ENCODE data around the gene PAN3. TPM values are rescaled to one million over a fixed set of nuclear protein-coding genes. Genes with fewer than 3 reads are reported as not detected.

PAN3 gene
- total RNA-seq, 1 donor from 2014 or later = 33.6 TPM

GRCh38 chr13:28273919-28274318 is 135.6 kb downstream of the PAN3 start:
- no peak for TF ChIP-seq CTCF (conservative IDR thresholded peaks at IDR 0.05)

GRCh38 chr13:28282451-28282850 is 144.1 kb downstream of the PAN3 start:
- Mint-ChIP-seq H3K27ac (ENCODE audit: unreplicated experiment) (no peak overlapping the region), H3K9me3 (no peaks in the 10 kb centered on the region), H3K4me3 (no peak overlapping the region), H3K36me3 (ENCODE audit: low read depth) (peaks cover 14% of the 10 kb centered on the region), H3K4me1 (peaks cover 3% of the 10 kb centered on the region), H3K27me3 (ENCODE audit: low read depth) (no peaks in the 10 kb centered on the region)
- DNase-seq (ENCODE audit: low read depth, low spot score) = no peak
- no peak for TF ChIP-seq CTCF (conservative IDR thresholded peaks at IDR 0.05)

More at GRCh38 chr13:28273919-28274318, 135.6 kb downstream of the PAN3 start:
- Mint-ChIP-seq H3K27me3 (ENCODE audit: low read depth) (no peaks in the 10 kb centered on the region), H3K9me3 (no peaks in the 10 kb centered on the region), H3K27ac (ENCODE audit: unreplicated experiment) (no peak overlapping the region), H3K36me3 (ENCODE audit: low read depth) (peaks cover 4% of the 10 kb centered on the region), H3K4me1 (no peaks in the 10 kb centered on the region), H3K4me3 (no peak overlapping the region)
- DNase-seq (ENCODE audit: low read depth, low spot score) = no peak

- DNase-seq (ENCODE audit: low read depth, low spot score) = no peak
- H3K4me1 Mint-ChIP-seq = peaks cover 3% of the 10 kb centered on the region
- no peak for TF ChIP-seq CTCF (conservative IDR thresholded peaks at IDR 0.05)
- no peak overlapping the region for H3K27ac Mint-ChIP-seq (ENCODE audit: unreplicated experiment)
- H3K4me3 Mint-ChIP-seq = no peak overlapping the region
- H3K27me3 Mint-ChIP-seq (ENCODE audit: low read depth) = no peaks in the 10 kb centered on the region
- H3K9me3 Mint-ChIP-seq = no peaks in the 10 kb centered on the region
- peaks cover 20% of the 10 kb centered on the region for H3K36me3 Mint-ChIP-seq (ENCODE audit: low read depth)
Observed at GRCh38 chr13:28283600-28283999, 145.3 kb downstream of the PAN3 start.

GRCh38 chr13:28286263-28286662 is 147.9 kb downstream of the PAN3 start:
- no peaks in the 10 kb centered on the region for H3K9me3 Mint-ChIP-seq
- H3K36me3 Mint-ChIP-seq (ENCODE audit: low read depth) = peaks cover 22% of the 10 kb centered on the region
- no peak for DNase-seq (ENCODE audit: low read depth, low spot score)
- H3K27me3 Mint-ChIP-seq (ENCODE audit: low read depth) = no peaks in the 10 kb centered on the region
- no peak for TF ChIP-seq CTCF (conservative IDR thresholded peaks at IDR 0.05)
- no peak overlapping the region for H3K4me3 Mint-ChIP-seq
- H3K4me1 Mint-ChIP-seq = peaks cover 3% of the 10 kb centered on the region
- no peak overlapping the region for H3K27ac Mint-ChIP-seq (ENCODE audit: unreplicated experiment)

- Mint-ChIP-seq H3K36me3 (ENCODE audit: low read depth) (peaks cover 8% of the 10 kb centered on the region), H3K9me3 (no peaks in the 10 kb centered on the region), H3K4me3 (no peak overlapping the region), H3K27me3 (ENCODE audit: low read depth) (no peaks in the 10 kb centered on the region), H3K4me1 (peaks cover 15% of the 10 kb centered on the region), H3K27ac (ENCODE audit: unreplicated experiment) (no peak overlapping the region)
- no peak for DNase-seq (ENCODE audit: low read depth, low spot score)
- no peak for TF ChIP-seq CTCF (conservative IDR thresholded peaks at IDR 0.05)
Observed at GRCh38 chr13:28297341-28297740, 159.0 kb downstream of the PAN3 start.

- no peaks in the 10 kb centered on the region for H3K9me3 Mint-ChIP-seq
- H3K27ac Mint-ChIP-seq (ENCODE audit: unreplicated experiment) = no peak overlapping the region
- no peak for TF ChIP-seq CTCF (conservative IDR thresholded peaks at IDR 0.05)
- no peaks in the 10 kb centered on the region for H3K27me3 Mint-ChIP-seq (ENCODE audit: low read depth)
- H3K4me1 Mint-ChIP-seq = peaks cover 15% of the 10 kb centered on the region
- no peak overlapping the region for H3K4me3 Mint-ChIP-seq
- DNase-seq (ENCODE audit: low read depth, low spot score) = no peak
- peaks cover 8% of the 10 kb centered on the region for H3K36me3 Mint-ChIP-seq (ENCODE audit: low read depth)
Observed at GRCh38 chr13:28299916-28300315, 161.6 kb downstream of the PAN3 start.

Measured in neural crest cell (in vitro differentiated cells).